ENCODE measurements around the gene PSORS1C1.

- TF ChIP-seq CTCF (IDR thresholded peaks at IDR 0.05) (no peak), EZH2 (IDR thresholded peaks at IDR 0.05) (no peak)
These were observed 18.2 kb downstream of the PSORS1C1 start for GRCh38 chr6:31132806-31133205.

Measured in neural progenitor cell (in vitro differentiated cells).